ENCODE data around the gene TSHZ1. TPM values are rescaled to one million over a fixed set of nuclear protein-coding genes. Genes with fewer than 3 reads are reported as not detected.

The TSHZ1 gene
- total RNA-seq, 1 experiment from 2014 or later, result 7.4 TPM

DNA sequence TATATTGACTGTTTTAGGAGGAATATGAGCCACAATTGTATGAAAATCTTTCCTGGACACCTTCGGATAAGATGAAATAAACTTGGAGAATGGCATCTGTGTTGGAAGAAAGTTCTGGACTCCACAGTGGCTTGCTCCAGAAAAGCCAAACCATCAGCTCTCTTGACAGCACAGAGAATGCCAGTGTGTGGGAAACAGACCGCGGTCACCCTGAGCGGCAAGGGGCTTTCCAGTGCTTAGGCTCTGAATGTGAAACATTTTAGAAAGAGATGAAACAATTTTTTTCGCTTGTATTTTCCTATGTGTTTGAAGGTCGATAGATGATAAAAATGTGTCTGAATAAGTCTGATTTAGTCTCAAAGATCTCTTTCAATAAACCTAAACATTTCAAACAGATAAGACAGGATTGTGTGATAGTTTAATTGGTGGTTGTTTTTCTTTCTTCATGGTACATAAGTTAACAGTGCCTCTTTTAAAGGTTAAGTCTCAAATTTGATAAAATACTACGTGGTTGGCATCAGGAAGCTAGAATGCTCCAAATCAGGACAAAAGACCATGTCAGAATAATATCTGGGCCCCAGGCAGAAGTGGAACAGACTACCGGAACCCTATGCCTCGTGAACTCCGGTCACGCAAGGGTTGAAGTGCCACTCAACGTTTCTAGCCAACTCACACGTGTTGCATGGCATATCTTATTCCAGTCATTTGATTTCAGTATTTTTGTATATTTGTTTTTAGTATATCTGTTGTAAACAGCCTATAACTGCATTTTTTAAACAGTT lies 30.6 kb upstream of the TSHZ1 start:
- Histone ChIP-seq H3K27me3 (ENCODE audit: insufficient read depth, low read depth) (no peaks in the 10 kb centered on the region), H4K20me1 (ENCODE audit: insufficient read depth) (no peaks in the 10 kb centered on the region), H3K27ac (no peak overlapping the region), H3F3A (ENCODE audit: insufficient read depth, low read depth) (peaks cover 4% of the 10 kb centered on the region; the same call in 1 of the 2 replicates), H3K36me3 (ENCODE audit: low read depth) (no peaks in the 10 kb centered on the region), H2AFZ (no peak overlapping the region), H3K4me1 (replicated peaks; ENCODE audit: insufficient read depth) (peaks cover 18% of the 10 kb centered on the region), H3K9me2 (ENCODE audit: insufficient read depth) (no peaks in the 10 kb centered on the region), H3K4me2 (no peak overlapping the region), H3K79me2 (ENCODE audit: low read depth) (no peaks in the 10 kb centered on the region), H3K9me3 (ENCODE audit: insufficient read depth, low read depth) (no peaks in the 10 kb centered on the region), H3K4me3 (no peak overlapping the region)
- intact Hi-C loops (cut with micrococcal nuclease; ENCODE audit: unreplicated experiment), result no loop called here
- DNase-seq, result no peak
- TF ChIP-seq EZH2 (IDR thresholded peaks at IDR 0.05; ENCODE audit: low read depth), result no peak
- TF ChIP-seq, protein P1, sequence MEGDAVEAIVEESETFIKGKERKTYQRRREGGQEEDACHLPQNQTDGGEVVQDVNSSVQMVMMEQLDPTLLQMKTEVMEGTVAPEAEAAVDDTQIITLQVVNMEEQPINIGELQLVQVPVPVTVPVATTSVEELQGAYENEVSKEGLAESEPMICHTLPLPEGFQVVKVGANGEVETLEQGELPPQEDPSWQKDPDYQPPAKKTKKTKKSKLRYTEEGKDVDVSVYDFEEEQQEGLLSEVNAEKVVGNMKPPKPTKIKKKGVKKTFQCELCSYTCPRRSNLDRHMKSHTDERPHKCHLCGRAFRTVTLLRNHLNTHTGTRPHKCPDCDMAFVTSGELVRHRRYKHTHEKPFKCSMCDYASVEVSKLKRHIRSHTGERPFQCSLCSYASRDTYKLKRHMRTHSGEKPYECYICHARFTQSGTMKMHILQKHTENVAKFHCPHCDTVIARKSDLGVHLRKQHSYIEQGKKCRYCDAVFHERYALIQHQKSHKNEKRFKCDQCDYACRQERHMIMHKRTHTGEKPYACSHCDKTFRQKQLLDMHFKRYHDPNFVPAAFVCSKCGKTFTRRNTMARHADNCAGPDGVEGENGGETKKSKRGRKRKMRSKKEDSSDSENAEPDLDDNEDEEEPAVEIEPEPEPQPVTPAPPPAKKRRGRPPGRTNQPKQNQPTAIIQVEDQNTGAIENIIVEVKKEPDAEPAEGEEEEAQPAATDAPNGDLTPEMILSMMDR (conservative IDR thresholded peaks at IDR 0.05), result no peak
- POLR2A ChIA-PET (ENCODE audit: unreplicated experiment), result no interaction called here
- CTCF ChIA-PET, result no interaction called here
- no TSS peak for BruUV-seq (replicated peaks)

DNA sequence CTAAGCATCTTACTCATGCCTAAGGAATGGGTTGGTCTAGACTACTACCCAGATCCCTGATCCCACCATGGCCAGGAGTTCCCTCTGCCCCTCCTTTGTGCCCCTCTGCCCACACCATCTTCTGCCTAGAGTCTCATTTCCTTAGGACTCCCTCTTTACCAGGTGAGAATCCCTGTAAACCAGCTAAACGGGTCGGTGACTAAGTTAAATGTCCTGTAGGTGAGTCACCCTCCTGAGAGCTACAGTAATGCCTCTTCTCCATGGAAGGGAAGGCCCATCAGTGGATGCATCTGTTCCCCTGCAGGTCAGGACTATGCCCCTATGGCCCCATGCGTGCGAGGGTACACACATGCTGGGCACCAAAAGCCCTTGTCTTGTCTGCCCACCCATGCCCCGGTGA lies 27.1 kb upstream of the TSHZ1 start:
- intact Hi-C loops (cut with micrococcal nuclease; ENCODE audit: unreplicated experiment), result loop anchor here (1.0 kb wide), 1 partner anchor 26 kb away; the partner anchor contains the start of gene PTGR3
- DNase-seq, result peak; percentile 61 to 96

DNA sequence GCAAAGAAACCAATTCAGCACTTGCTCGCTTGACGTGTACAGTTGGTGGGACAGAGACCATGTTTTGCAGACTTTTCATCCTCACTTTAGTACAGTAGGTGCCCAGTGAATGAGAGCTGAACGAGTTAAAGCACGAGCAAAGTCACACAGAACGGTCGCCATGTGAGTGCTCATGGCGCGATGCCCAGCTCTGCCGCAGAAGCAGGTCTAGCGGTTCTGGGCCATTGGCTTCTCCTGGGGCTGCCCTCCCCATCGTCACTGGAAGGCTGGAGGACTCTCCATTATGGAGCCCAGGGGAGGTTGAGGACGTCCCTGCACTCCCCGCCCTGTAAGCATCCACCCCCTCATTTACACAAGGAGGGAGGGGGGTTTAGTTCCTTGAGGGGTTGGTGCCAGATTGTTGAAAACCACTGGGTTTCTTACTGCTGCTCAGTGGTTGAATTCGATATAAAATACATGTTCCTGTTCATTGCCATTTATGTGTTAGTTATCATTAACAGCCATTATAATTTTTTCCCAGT lies 26.6 kb upstream of the TSHZ1 start:
- H3K9me3 ChIP-seq (ENCODE audit: insufficient read depth, low read depth), result no peaks in the 10 kb centered on the region
- intact Hi-C loops (cut with micrococcal nuclease; ENCODE audit: unreplicated experiment), result loop anchor here (1.0 kb wide), 1 partner anchor 25 kb away; the partner anchor contains the start of gene PTGR3
- H3K9me2 ChIP-seq (ENCODE audit: insufficient read depth), result no peaks in the 10 kb centered on the region
- BruUV-seq (replicated peaks), result no TSS peak
- no peaks in the 10 kb centered on the region for H3K27me3 ChIP-seq (ENCODE audit: insufficient read depth, low read depth)
- no peak overlapping the region for H2AFZ ChIP-seq
- no peaks in the 10 kb centered on the region for H4K20me1 ChIP-seq (ENCODE audit: insufficient read depth)
- TF ChIP-seq, protein P1 (conservative IDR thresholded peaks at IDR 0.05), result no peak
- TF ChIP-seq EZH2 (IDR thresholded peaks at IDR 0.05; ENCODE audit: low read depth), result no peak
- H3F3A ChIP-seq (ENCODE audit: insufficient read depth, low read depth), result peaks cover 4% of the 10 kb centered on the region; the same call in 1 of the 2 replicates
- ChIA-PET POLR2A (ENCODE audit: unreplicated experiment) (no interaction called here), CTCF (no interaction called here)
- H3K27ac ChIP-seq, result no peak overlapping the region
- no peaks in the 10 kb centered on the region for H3K79me2 ChIP-seq (ENCODE audit: low read depth)
- H3K4me1 ChIP-seq (replicated peaks; ENCODE audit: insufficient read depth), result peaks cover 18% of the 10 kb centered on the region
- H3K36me3 ChIP-seq (ENCODE audit: low read depth), result no peaks in the 10 kb centered on the region
- DNase-seq, result no peak
- no peak overlapping the region for H3K4me3 ChIP-seq
- H3K4me2 ChIP-seq, result peak overlapping the region; percentile 59

More for the DNA sequence above, 27.1 kb upstream of the TSHZ1 start:
- no TSS peak for BruUV-seq (replicated peaks)
- Histone ChIP-seq H3K27me3 (ENCODE audit: insufficient read depth, low read depth) (no peaks in the 10 kb centered on the region), H2AFZ (no peak overlapping the region), H3K36me3 (ENCODE audit: low read depth) (no peaks in the 10 kb centered on the region), H3K4me1 (replicated peaks; ENCODE audit: insufficient read depth) (peaks cover 18% of the 10 kb centered on the region), H3K4me3 (no peak overlapping the region), H3K27ac (0 out of 2 replicates have a peak overlapping the region, but pooled peaks have one; percentile 5), H3K9me3 (ENCODE audit: insufficient read depth, low read depth) (no peaks in the 10 kb centered on the region), H3F3A (ENCODE audit: insufficient read depth, low read depth) (peaks cover 4% of the 10 kb centered on the region; the same call in 1 of the 2 replicates), H3K79me2 (ENCODE audit: low read depth) (no peaks in the 10 kb centered on the region), H3K9me2 (ENCODE audit: insufficient read depth) (no peaks in the 10 kb centered on the region), H3K4me2 (peak overlapping the region; percentile 59), H4K20me1 (ENCODE audit: insufficient read depth) (no peaks in the 10 kb centered on the region)
- ChIA-PET CTCF (interaction anchor here (0.7 kb wide), 1 partner anchor 171 kb away, joined by 4 read pairs; no protein-coding TSS in a partner anchor), POLR2A (ENCODE audit: unreplicated experiment) (no interaction called here)
- TF ChIP-seq, protein P1 (conservative IDR thresholded peaks at IDR 0.05), result no peak
- TF ChIP-seq EZH2 (IDR thresholded peaks at IDR 0.05; ENCODE audit: low read depth), result no peak

Measured in PC-9 (cell line).